NOMO-1 treated with dmso at 0.1 percent for 144 hours (cell line): ENCODE results near the gene USF2.

ENCODE experiments used
- DNase-seq: peaks from one replicate; lab custom pipeline; 2025; ENCODE audit not compliant: unreplicated experiment; lab: John Stamatoyannopoulos, UW

The USF2 gene

GRCh38 chr19:35265126-35265899, 3.4 kb upstream of the USF2 start:
- no peak for DNase-seq

GRCh38 chr19:35265900-35266519, 2.8 kb upstream of the USF2 start:
- DNase-seq: no peak

DNA sequence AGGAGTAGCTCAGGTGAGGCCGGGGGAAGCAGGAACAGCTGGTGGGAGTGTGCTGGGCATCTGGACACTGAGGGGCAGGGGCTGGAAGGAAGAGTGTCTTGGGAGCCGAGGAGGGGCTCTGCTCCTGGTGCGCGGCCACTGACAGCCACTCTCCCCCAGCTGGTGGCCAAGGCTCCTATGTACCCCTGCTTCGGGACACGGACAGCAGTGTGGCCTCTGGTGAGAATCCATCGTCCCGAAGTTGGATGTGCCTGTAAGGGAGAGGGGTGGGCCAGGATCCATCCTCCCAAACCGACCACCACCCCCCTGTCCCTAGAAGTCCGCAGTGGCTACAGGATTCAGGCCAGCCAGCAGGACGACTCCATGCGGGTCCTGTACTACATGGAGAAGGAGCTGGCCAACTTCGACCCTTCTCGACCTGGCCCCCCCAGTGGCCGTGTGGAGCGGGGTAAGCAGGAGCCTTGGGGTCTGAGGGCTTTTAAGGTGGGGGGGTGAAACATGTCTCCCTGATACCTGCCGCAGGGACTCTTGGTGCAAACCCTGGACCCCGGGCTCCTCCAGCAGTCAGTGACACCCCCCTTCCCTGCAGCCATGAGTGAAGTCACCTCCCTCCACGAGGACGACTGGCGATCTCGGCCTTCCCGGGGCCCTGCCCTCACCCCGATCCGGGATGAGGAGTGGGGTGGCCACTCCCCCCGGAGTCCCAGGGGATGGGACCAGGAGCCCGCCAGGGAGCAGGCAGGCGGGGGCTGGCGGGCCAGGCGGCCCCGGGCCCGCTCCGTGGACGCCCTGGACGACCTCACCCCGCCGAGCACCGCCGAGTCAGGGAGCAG, 2.0 kb upstream of the USF2 start:
- no peak for DNase-seq

DNA sequence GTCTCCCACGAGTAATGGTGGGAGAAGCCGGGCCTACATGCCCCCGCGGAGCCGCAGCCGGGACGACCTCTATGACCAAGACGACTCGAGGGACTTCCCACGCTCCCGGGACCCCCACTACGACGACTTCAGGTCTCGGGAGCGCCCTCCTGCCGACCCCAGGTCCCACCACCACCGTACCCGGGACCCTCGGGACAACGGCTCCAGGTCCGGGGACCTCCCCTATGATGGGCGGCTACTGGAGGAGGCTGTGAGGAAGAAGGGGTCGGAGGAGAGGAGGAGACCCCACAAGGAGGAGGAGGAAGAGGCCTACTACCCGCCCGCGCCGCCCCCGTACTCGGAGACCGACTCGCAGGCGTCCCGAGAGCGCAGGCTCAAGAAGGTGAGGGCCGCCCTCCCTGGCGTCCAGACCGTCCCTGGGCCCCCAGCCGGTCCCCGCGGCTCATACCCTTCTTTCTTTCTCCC, 1.4 kb upstream of the USF2 start:
- no peak for DNase-seq

- peak; percentile 41 for DNase-seq
Observed at GRCh38 chr19:35267818-35268535, 785 bp upstream of the USF2 start.

DNA sequence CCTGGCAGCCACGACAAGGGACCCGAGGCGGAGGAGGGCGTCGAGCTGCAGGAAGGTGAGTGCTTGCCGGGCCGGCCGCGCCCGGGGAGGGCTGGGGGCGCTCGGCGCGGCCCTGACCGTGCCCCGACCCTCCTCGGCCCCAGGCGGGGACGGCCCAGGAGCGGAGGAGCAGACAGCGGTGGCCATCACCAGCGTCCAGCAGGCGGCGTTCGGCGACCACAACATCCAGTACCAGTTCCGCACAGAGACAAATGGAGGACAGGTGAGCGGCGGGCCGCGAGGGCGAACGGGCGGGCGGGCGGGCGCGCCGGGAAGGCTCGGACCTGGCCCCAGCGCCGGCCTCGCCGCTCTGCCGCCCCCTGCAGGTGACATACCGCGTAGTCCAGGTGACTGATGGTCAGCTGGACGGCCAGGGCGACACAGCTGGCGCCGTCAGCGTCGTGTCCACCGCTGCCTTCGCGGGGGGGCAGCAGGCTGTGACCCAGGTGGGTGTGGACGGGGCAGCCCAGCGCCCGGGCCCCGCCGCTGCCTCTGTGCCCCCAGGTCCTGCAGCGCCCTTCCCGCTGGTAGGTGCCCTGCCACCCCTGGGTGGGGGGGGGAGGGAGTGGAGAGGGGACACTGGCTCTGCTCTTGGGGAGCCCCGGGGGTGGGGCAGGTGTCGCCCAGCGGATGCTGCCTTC, 816 bp downstream of the USF2 start:
- DNase-seq: peak; percentile 84

DNA sequence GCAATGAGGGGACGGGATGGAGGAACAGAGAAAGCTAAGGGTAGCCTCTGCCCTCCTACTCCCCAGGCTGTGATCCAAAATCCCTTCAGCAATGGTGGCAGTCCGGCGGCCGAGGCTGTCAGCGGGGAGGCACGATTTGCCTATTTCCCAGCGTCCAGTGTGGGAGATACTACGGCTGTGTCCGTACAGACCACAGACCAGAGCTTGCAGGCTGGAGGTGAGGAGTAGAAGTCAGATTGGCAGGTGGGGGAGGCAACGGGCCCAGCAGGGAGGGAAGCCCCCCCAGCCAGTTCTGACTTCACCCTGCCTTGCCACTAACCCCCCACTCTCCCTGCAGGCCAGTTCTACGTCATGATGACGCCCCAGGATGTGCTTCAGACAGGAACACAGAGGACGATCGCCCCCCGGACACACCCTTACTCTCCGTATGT, 1.6 kb downstream of the USF2 start:
- no peak for DNase-seq

DNA sequence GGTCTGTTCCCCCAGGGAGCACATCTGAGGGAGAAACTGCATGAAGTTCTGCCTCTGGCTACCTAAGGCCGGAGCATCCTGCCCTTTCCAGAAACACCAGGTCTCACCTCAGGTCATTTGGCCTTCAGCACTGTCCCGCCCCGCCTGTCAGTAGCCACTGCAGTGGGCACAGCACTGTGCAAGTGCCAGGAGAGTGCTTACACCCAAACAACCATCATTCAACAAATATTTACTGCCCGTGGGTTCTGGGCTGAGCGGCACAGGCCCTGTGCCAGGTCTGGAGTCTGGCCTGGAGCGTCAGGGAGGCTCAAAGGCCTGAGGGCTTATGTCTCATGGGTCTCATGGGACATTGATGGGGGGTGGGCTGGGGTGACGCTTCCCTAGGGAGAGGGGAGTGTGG, 2.8 kb downstream of the USF2 start:
- DNase-seq: no peak

DNA sequence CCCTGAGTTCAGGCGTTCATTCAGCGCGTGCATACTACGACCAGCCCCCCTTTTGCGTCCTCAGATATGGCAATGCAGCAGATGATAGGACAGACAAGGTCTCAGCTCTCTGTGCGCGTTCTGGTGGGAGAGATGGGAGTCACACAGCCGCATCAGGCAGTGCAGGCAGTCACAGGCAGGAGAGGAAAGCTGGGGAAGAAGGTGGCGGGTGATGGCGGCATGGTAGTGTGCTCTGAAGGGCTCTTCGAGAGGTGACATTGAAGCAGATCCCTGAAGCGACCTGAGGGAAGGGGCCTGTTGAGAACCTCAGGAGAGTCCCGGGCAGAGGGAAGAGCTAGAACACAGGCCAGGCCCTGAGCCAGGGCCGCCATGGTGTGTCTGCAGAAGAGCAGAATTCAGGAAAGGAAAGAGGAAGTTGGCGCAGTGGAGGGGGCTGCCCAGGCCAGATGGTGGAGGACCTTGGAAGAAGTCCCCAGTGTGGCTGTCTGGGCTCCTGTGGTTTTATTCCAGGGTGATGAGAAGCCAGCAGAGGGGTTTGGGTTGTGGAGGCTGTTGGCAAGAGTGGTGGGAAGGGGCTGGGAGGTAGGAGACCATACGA, 3.5 kb downstream of the USF2 start:
- peak; percentile 38 for DNase-seq

DNA sequence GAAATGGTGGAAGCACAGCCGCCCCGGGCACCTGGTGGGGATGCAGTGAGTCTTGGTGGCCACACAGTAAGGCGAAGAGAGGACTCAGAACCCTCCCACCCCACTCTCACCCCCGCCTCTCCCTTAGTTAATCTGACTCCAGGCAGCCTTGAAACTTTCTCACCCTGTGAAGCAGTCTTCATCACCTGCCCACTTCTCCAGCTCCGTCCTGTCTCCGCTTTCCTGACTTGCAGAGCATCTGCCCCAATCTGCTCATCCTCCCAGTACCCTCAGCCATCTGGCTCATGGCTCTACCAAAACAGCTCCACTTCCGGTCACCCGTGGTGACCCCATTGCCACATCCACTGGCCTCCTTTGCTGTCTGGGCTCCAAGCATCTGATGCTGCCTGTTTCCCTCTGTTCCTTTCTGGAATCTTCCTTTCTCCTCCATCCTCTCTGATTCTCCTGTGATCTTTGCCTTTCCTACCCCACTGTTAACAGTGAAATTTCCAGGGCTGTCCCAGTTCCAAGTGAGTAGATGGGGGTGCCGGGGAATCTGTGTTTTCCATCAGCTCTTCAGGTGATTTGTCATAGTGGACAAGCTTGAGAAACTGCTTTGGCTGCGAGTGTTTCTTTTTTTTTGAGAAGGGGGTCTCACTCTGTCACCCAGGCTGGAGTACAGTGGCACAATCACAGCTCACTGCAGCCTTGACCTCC, 4.3 kb downstream of the USF2 start:
- DNase-seq: no peak

- DNase-seq: no peak
Observed at GRCh38 chr19:35273686-35274259, 5.0 kb downstream of the USF2 start.

DNA sequence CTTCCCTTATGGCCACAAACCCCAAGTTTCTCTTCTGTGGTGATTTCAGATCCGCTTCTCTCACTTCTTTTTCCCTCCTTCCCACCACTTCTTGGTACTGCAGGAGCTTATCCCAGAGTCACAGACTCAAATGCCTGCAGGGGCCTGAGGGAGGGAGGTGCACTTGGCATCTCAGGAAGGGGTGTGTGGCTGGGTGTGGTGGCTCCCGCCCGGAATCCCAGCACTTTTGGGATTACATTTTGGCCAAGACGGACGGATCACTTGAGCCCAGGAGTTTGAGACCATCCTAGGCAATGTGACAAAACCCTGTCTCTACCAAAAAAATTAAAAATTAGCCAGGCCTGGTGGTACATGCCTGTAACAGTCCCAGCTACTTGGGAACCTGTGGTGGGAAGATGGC, 5.6 kb downstream of the USF2 start:
- no peak for DNase-seq

GRCh38 chr19:35276706-35277281, 8.0 kb downstream of the USF2 start:
- no peak for DNase-seq

GRCh38 chr19:35278578-35279284, 10.0 kb downstream of the USF2 start:
- no peak for DNase-seq

DNA sequence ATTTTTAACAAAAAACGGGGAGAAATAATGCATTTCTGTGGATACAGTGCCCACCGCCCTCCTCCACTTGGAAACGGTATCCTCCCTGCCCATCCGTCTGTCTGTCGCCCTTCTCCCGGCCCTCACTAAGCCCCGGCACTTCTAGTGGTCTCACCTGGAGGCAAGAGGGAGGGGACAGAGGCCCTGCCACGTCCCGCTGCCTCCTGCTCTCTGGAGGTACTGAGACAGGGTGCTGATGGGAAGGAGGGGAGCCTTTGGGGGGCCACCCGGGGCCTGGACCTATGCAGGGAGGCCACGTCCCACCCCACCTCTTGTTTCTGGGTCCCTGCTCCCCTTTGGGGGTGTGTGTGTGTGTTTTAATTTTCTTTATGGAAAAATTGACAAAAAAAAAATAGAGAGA, 10.6 kb downstream of the USF2 start:
- no peak for DNase-seq

DNA sequence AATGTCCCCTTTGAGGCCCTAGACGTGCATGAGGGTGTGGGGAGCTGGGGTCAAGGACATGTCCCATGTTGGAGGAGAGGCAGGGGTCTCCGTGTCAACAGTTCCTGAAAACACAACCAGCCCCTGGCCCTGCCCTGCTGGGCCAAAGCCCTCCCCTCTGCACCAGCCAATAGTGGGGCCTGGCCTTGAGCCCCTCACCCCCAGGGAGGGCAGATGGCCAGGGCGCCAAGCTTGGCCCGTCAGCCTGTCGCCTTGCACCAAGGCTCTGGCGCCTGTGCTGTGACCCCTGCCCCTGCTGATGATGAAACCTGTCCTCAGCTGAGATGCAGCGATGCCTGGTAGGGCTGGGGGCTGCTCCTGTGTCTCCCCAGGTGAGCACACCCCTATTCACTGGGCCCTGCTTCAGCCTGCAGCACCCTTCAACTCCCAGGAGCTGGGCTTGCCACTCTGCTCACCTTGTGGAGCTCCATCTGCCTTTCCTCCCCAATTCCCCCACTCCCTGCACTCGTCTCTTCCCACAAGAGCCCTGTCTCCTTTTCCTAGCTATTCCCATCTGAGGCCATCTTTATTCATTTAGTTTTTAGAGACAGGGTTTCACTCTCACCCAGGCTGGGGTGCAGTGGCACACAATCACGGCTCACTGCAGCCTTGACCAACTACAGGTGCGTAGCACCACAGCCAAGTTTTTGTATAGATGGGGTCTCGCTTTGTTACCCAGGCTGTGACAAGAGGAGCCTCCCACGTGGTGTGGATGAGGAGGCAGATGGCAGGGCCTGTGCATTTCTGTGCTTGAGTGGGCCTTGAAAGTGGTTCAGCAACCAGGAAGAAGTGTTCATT, 11.4 kb downstream of the USF2 start:
- DNase-seq: no peak

- DNase-seq: no peak
Observed at GRCh38 chr19:35281303-35281702, 12.5 kb downstream of the USF2 start.
